Testis (tissue), 3 donors: Measurements from ENCODE around the gene MYRF. TPM values are rescaled to one million over a fixed set of nuclear protein-coding genes. Genes with fewer than 3 reads are reported as not detected.

ENCODE experiments used
- DNase-seq: peaks from one replicate; pipeline ENCODE4 v3.0.0-alpha.2; 2019
- H3K27ac ChIP-seq, 2 donors: fragments of 200-600 bp; sonication (generic); one replicate each; pipeline ENCODE4 v1.5.1; 2019
- H3K27me3 ChIP-seq: fragments of 200-600 bp; sonication (generic); one replicate; pipeline ENCODE4 v1.5.1; 2019
- H3K36me3 ChIP-seq: fragments of 200-600 bp; sonication (generic); one replicate; pipeline ENCODE4 v1.5.1; 2017; ENCODE audit warnings: low read depth; ENCODE audit errors: missing control alignments
- H3K4me1 ChIP-seq: fragments of 200-600 bp; sonication (generic); one replicate; pipeline ENCODE4 v1.5.1; 2019
- H3K4me3 ChIP-seq, 2 donors: fragments of 200-600 bp; sonication (generic); one replicate each; pipeline ENCODE4 v1.5.1; 2017 to 2019
- H3K9me3 ChIP-seq: fragments of 200-600 bp; sonication (generic); one replicate; pipeline ENCODE4 v1.5.1; 2017
- POLR2A ChIP-seq: fragments of 450-650 bp; IDR thresholded peaks from one replicate; pipeline ENCODE4 v1.6.1; 2017; ENCODE audit warnings: antibody characterized with exemption, mild to moderate bottlenecking, moderate library complexity
- WGBS, 2 donors: methylation state at CpG; one replicate each; pipeline ENCODE4 v1.1.5; 2018; 5-methylcytosine and 5-hydroxymethylcytosine counted together
- intact Hi-C: fragments of 100-400 bp; cut with DNase I; formaldehyde crosslinking; loops from one replicate; pipeline ENCODE4 v1.15.1; 2023; ENCODE audit warnings: low total_unique reads
- polyA plus RNA-seq: library from polyadenylated mRNA; stranded (reverse); fragments of 350-450 nt; fragmentation: Illumina TruSeq; extraction: RNeasy Lipid Tissue Mini Kit (QIAGEN cat#74804); gene quantifications from one replicate; pipeline ENCODE4 v1.2.3, GENCODE V29; 2014; ENCODE audit warnings: low read depth, low replicate concordance; ENCODE audit not compliant: insufficient read depth
- total RNA-seq, 2 donors: library from RNA; depleted of rRNA; stranded (reverse); fragments of >200 nt; gene quantifications; one replicate each; pipeline ENCODE4 v1.2.3, GENCODE V29; 2016
- TF ChIP-seq, protein P1 (sequence below), 3 experiments: fragments of 450-650 bp in 2 of 3; fragments of 200-600 bp in 1 of 3; sonication (generic) in 1 of 3; IDR thresholded peaks; one replicate each; pipeline ENCODE4 v1.5.1; 2016 to 2019; ENCODE audit warnings: antibody characterized with exemption in 3 of 3, mild to moderate bottlenecking in 2 of 3, moderate library complexity in 1 of 3

The MYRF gene
- total and polyA plus RNA-seq, 3 donors from 2014 or later, result 9.2 to 15.2 (median 10.7) TPM

GRCh38 chr11:61793829-61794204, 41.4 kb downstream of the MYRF start:
- no peak for DNase-seq
- Histone ChIP-seq H3K36me3 (no peaks in the 10 kb centered on the region), H3K27ac (no peak overlapping the region), H3K4me3 (no peak overlapping the region), H3K9me3 (no peaks in the 10 kb centered on the region), H3K4me1 (peaks cover 20% of the 10 kb centered on the region), H3K27me3 (no peaks in the 10 kb centered on the region)
- intact Hi-C loops, result loop anchor here (10.0 kb wide), 2 partner anchors 161 to 311 kb away; partner anchors contain the start of gene BEST1
- 35 to 58% methylated on average over 3 of the region's 3 CpGs for WGBS, 2 donors
- TF ChIP-seq, protein P1, sequence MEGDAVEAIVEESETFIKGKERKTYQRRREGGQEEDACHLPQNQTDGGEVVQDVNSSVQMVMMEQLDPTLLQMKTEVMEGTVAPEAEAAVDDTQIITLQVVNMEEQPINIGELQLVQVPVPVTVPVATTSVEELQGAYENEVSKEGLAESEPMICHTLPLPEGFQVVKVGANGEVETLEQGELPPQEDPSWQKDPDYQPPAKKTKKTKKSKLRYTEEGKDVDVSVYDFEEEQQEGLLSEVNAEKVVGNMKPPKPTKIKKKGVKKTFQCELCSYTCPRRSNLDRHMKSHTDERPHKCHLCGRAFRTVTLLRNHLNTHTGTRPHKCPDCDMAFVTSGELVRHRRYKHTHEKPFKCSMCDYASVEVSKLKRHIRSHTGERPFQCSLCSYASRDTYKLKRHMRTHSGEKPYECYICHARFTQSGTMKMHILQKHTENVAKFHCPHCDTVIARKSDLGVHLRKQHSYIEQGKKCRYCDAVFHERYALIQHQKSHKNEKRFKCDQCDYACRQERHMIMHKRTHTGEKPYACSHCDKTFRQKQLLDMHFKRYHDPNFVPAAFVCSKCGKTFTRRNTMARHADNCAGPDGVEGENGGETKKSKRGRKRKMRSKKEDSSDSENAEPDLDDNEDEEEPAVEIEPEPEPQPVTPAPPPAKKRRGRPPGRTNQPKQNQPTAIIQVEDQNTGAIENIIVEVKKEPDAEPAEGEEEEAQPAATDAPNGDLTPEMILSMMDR (IDR thresholded peaks at IDR 0.05), result no peak
- TF ChIP-seq POLR2A, result no peak

DNA sequence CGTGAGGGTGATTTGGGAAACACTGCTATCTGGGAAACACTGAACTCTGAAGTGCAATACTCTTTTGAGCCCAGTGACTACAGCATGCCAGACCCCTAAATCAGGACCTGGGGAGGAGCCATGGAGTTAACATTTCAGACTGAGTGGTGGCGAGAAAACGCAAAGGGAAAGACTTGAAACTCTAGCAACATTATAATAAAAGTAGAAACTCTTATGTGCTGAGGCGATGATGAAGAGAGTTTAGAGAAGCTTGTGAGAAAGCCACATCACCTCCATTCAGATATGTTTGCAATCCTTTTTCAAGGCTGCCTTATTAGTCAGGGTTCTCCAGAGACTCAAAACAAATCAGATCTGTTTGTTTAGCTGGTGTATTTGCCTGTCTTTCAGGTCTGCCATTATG, 42.1 kb downstream of the MYRF start:
- peaks cover 20% of the 10 kb centered on the region for H3K4me1 ChIP-seq
- 83 to 84% methylated on average over 4 of the region's 4 CpGs for WGBS, 2 donors
- H3K27me3 ChIP-seq, result no peaks in the 10 kb centered on the region
- H3K4me3 ChIP-seq, result no peak overlapping the region
- no peak overlapping the region for H3K27ac ChIP-seq
- no peak for DNase-seq
- H3K9me3 ChIP-seq, result no peaks in the 10 kb centered on the region
- H3K36me3 ChIP-seq, result no peaks in the 10 kb centered on the region
- intact Hi-C loops, result loop anchor here (10.0 kb wide), 2 partner anchors 160 to 310 kb away; partner anchors contain the start of gene BEST1
- TF ChIP-seq, protein P1 (IDR thresholded peaks at IDR 0.05), result no peak
- TF ChIP-seq POLR2A, result no peak

- no peak overlapping the region for H3K4me3 ChIP-seq
- no peak overlapping the region for H3K27ac ChIP-seq
- H3K9me3 ChIP-seq, result no peaks in the 10 kb centered on the region
- 83 to 91% methylated on average over 12 of the region's 12 CpGs for WGBS, 2 donors
- H3K27me3 ChIP-seq, result no peaks in the 10 kb centered on the region
- TF ChIP-seq, protein P1 (IDR thresholded peaks at IDR 0.05), result no peak
- TF ChIP-seq POLR2A, result no peak
- H3K4me1 ChIP-seq, result peaks cover 20% of the 10 kb centered on the region
- no peak for DNase-seq
- intact Hi-C loops, result loop anchor here (10.0 kb wide), 2 partner anchors 159 to 309 kb away; partner anchors contain the start of gene BEST1
- H3K36me3 ChIP-seq, result no peaks in the 10 kb centered on the region
Observed at GRCh38 chr11:61795459-61795858, 43.0 kb downstream of the MYRF start.

GRCh38 chr11:61795876-61796526, 43.6 kb downstream of the MYRF start:
- no peak overlapping the region for H3K4me3 ChIP-seq
- H3K27me3 ChIP-seq, result no peaks in the 10 kb centered on the region
- peaks cover 20% of the 10 kb centered on the region for H3K4me1 ChIP-seq
- TF ChIP-seq, protein P1 (IDR thresholded peaks at IDR 0.05), result no peak
- no peak for TF ChIP-seq POLR2A
- H3K9me3 ChIP-seq, result no peaks in the 10 kb centered on the region
- intact Hi-C loops, result loop anchor here (10.0 kb wide), 2 partner anchors 159 to 309 kb away; partner anchors contain the start of gene BEST1
- no peak for DNase-seq
- 89 to 93% methylated on average over 10 to 17 of the region's 18 CpGs for WGBS, 2 donors
- H3K36me3 ChIP-seq, result no peaks in the 10 kb centered on the region
- no peak overlapping the region for H3K27ac ChIP-seq
